ENCODE results near the gene RPIA. TPM values are rescaled to one million over a fixed set of nuclear protein-coding genes. Genes with fewer than 3 reads are reported as not detected.
"Not testable (repeated sequence)": the region's sequence is repeated elsewhere in the genome, so short reads cannot be mapped to it uniquely, and the experiment has no call there.

RPIA gene
- 8.1 and 8.7 TPM in 2 replicates for total RNA-seq

DNA sequence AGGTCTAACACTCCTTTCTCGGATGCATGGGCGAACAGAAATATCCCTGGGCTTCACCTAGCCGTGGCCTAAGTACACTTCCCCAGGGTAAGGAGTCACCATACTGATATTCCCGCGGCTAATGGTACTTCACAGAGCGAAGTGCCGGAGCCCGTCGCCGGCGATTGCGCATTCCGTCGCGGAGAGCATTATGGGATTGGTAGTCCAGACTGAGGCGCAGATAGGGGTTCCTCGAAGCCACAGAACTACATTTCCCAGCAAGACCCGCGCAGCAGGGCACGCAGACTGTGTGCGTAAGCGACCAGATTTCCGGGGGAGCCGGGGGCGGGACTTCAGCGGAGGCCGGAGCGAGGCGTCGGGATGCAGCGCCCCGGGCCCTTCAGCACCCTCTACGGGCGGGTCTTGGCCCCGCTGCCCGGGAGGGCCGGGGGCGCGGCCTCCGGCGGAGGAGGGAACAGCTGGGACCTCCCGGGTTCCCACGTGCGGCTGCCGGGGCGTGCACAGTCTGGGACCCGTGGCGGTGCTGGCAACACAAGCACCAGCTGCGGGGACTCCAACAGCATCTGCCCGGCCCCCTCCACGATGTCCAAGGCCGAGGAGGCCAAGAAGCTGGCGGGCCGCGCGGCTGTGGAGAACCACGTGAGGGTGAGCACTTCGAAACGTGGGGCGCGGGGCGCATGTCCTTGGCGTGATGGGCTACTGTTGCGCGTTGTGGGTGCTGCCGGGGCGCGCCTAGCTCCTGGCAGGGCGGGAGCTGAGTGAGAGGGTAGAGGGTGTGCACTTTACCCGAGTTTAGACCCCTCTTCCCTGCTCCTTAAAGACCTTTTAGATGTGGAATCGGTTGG, at the start of gene RPIA:
RPIA (plus strand) TSS at position 335 of the 845 bp plus-strand sequence; CDS start at position 361, 26 bp downstream.
- DNase-seq (ENCODE audit: low read depth), result peak; percentile 97

- no peak for DNase-seq (ENCODE audit: low read depth)
These were observed 49.2 kb upstream of the RPIA start for GRCh38 chr2:88642278-88642677.

DNA sequence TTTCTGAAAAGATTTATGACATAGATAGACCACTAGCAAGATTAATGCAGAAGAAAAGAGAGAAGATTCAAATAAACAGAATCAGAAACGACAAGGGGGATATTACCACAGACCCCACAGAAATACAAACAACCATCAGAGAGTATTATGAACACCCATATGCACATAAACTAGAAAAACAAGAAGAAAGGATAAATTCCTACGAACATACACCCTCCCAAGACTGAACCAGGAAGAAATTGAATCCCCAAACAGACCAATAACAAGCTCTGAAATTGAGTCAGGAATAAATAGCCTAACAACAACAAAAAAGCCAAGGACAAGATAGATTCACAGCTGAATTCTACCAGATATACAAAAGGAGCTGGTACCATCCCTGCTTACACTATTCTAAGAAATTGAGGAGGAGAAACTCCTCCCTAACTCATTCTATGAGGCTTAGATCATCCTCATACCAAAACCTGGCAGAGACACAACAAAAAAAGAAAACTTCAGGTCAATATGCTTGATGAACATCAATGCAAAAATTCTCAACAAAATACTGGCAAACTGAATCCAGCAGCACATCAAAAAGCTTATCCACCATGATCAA, 46.1 kb upstream of the RPIA start:
- not testable (repeated sequence) for DNase-seq (ENCODE audit: low read depth)

- no peak for DNase-seq (ENCODE audit: low read depth)
These were observed 39.8 kb upstream of the RPIA start for GRCh38 chr2:88651646-88652045.

DNA sequence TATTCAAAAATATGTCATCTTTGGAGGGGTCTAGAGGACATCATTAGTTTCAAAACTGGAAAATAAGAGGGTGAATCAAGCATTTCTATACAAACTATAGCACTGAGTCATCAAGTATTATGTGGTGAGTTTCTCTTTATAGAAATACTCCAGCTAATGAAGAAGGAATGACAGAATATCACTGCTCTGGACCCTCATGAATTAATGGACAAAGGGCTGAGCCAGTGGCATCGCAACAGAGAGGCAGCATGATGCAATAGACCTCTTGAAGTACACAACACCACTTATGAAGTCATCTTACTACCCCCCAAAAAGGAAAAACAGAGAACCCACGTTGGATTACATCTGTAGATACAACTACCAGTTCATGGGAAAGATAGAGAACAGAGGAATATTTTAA, 36.8 kb upstream of the RPIA start:
- no peak for DNase-seq (ENCODE audit: low read depth)

GRCh38 chr2:88656690-88657089, 34.8 kb upstream of the RPIA start:
- no peak for DNase-seq (ENCODE audit: low read depth)

DNA sequence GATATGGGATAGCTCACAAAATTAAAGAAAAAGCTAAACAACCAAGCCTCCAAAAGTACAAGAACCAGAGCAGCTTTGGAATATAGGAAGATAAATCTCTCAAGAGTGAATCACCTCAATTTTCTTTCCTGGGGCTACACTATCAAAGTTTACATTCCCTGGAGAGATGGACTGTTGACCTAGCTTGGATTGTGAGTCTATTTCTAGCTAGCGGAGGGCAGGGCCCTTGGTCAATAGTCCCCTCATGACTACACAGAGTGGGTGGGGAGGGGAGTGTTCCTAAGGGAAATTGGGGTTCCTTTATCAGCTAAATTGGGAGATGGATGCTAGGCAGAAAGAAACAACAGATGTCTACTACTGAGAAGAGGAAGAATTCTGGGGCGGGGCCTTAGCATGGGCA, 34.3 kb upstream of the RPIA start:
- DNase-seq (ENCODE audit: low read depth), result no peak

- no peak for DNase-seq (ENCODE audit: low read depth)
These were observed 33.1 kb upstream of the RPIA start for GRCh38 chr2:88658326-88658725.

DNA sequence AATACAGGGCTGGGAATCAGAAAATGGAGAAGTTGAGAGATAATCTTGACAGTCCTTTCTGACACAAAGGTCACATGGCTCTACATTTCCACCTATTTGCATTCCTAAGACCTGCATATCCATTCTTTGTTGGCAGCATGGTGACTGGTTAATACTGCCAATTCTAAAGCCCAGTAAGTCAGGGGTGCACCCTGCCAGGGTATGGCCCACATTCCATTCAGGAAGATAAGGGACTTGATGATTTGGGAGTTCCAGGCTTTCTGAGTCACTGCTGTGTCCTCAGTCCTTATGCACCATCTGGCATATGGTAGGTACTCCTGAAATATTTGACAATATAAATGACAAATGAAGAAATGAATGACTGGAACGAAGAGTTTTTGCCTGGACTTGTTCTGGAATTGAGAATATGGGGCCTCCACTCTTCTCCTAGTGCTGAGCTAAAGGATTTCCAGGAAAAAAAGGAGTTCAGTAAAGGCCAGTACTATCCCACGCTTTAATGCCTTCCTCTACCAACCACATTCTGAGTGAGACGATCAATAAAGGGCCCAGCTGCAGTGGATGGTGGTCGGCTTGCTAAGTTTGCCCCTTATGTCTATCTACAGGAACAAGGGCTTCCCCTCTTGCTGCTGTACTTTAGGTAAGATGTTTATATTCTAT, 32.5 kb upstream of the RPIA start:
- no peak for DNase-seq (ENCODE audit: low read depth)

DNA sequence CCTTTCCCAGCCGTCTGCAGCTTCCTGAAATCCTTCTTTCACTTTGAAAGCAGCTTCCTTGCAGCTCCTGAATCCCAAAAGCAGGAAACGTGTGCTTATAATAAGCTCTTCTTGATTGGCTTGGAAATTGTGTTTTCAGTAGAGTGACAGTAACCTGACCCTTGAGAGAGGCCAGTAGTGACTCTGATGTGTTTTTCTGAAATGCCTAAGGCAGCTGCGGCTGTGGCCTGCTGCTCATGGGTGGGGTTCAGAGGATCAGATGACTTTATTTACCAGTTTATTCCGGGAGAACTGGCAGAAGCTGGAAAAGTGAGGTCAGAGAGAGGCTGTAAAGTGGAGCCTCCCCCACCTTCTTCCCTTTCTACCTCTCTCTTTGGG, 31.9 kb upstream of the RPIA start:
- DNase-seq (ENCODE audit: low read depth), result peak; percentile 72

DNA sequence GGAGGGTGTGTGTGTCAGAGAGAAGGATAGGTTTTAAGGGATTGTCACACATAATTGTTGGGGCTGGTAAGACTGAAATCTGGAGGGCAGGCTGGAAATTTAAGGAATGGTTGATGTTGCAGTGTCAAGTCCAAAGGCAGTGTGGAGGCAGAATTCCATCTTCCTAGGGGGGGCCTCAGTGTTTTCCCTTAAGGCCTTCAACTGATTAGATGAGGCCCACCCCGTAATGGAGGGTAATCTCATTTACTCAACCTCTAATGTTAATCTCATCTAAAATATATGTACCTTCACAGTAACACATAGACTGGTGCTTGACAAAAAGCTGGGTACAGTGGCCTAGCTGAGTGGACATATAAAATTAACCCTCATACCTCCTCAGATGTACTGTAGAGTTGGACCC, 30.9 kb upstream of the RPIA start:
- no peak for DNase-seq (ENCODE audit: low read depth)

DNA sequence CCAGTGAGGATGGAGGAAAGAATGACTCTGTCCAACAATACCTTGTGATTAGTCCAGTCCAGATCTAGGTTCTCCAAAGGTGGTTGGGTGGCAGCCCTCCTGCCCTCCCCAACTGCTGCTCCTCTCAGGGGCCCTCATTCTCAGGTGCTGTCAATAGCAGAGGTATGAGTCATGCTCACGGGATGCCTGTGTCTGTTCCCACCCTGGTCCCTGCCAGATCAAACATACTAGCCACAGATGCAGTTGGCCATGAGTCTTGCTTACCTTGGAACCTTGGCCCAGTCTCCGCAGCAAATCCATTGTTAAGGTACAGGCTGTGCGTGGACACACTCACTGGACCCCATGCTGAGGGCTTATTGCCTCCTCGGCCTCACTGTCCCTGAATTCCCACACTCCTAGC, 24.9 kb upstream of the RPIA start:
- DNase-seq (ENCODE audit: low read depth), result no peak

GRCh38 chr2:88667219-88667618, 24.3 kb upstream of the RPIA start:
- no peak for DNase-seq (ENCODE audit: low read depth)

DNA sequence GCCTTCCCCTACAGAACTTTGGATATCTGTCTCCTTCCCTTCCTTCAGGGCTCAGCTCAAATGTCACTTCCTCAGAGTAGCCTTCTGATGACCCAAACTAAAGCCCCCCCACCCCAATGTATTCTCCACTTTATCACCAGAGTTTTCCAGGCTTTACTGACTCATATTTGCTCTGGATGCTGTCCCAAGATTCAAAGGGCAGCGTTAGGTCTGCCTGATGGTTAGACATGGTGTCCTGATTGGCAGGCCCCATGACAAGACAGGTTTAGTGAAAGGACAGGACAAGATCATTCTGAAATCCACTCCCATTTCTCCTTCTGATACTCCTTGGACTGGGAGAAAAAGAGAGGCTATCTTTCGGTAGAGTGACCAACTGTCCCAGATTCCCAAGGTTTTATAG, 22.6 kb upstream of the RPIA start:
- DNase-seq (ENCODE audit: low read depth), result no peak

- peak; percentile 52 for DNase-seq (ENCODE audit: low read depth)
These were observed 21.8 kb upstream of the RPIA start for GRCh38 chr2:88669482-88670214.

- peak; percentile 61 for DNase-seq (ENCODE audit: low read depth)
These were observed 19.6 kb upstream of the RPIA start for GRCh38 chr2:88671786-88672427.

GRCh38 chr2:88673363-88673762, 18.1 kb upstream of the RPIA start:
- DNase-seq (ENCODE audit: low read depth), result no peak

- no peak for DNase-seq (ENCODE audit: low read depth)
These were observed 11.1 kb upstream of the RPIA start for GRCh38 chr2:88680266-88680902.

- DNase-seq (ENCODE audit: low read depth), result no peak
These were observed 10.6 kb upstream of the RPIA start for GRCh38 chr2:88680916-88681315.

DNA sequence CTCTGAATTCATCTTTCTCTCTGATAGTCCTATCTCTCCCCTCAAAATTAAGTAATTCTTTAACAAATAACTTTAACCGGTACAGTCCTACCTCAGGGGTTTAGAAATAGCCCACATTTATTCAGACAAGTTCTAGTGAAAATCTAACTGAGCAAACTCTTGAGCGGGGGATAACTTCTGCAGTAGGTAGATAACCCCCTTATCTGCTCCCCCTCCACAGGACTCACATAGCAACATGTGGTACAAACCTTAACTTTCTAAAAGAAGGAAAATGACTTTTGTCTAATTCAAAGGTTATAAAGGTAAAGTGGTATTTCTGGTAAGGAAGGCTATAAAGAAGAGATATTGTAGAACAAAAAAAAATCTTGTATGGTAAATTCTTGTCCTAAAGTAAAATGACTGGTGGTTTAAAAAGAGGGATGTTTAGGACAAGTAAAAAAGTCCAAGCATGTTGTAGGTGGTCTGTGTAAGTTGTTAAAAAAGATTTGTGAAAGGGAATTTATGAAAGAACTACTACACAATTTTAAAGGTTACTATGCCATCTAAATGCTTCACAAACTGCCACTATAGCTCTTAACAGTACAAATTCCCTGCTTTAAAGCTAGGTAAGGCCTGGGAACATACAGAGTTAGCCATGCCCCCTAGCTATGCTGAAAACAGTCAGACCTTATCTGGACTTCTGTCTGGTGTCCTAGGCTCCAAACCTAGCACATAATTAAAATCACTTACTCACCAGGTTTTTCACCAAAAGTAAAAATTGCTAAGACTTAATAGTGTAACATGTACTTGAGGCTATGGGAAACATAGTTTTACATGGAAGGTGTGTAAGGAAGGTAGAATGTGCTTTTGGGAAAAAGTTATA, 8.1 kb upstream of the RPIA start:
- no peak for DNase-seq (ENCODE audit: low read depth)
